ENCODE data around the gene WIF1. TPM values are rescaled to one million over a fixed set of nuclear protein-coding genes. Genes with fewer than 3 reads are reported as not detected.

WIF1 gene
- total and polyA plus RNA-seq, 10 of the 15 experiments (the other 5 are each of a cell fraction or from before 2014, with no cell fraction given) = 0.04 to 0.05 (median 0.05) TPM; not detected in 7

DNA sequence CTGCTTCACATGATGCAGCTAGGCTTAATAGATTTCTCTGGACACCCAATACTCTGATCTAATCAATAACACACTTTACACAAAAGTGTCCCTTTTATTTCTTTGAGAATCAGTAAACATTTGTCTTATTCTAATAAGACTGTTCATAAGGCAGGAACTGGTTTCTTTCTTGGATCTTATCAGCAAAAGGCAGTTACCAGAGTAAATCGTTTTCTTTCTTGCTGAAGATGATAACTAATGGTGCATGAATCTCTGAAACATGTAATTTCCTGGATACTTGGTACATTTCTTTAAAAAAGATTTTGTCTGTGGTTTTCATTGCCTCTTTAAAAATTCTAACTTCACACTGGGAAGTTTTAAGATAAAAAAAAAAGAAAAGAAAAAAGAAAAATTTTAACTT lies 39.6 kb downstream of the WIF1 start (continued):
- TF ChIP-seq CHD4 (IDR thresholded peaks at IDR 0.05) (no peak), MXI1 (IDR thresholded peaks at IDR 0.05; ENCODE audit: low read depth, low read length) (no peak), ETV6 (conservative IDR thresholded peaks at IDR 0.05 in 1 of 2, IDR thresholded peaks at IDR 0.05 in 1 of 2; ENCODE audit: borderline replicate concordance in 1 of 2, low read depth in 1 of 2) (no peak), PAX8 (IDR thresholded peaks at IDR 0.05) (no peak)

DNA sequence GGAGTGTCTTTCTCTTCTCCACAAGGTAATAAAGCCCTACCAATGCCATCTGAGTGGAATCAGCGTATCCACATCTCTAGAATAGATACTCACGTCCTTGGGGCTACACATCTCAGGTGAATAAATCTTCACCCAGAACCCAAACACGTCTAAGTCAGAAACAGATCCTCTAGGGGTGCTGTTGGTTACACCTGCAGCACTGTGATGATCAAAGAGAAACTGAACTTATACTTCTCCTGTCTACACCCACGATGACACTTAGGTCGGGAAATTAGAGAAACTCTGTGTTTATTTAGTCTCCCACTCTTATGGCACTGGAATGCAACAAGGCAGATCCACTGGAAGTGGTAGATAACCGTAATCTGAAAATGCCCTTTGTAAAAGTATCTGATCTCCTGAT lies 46.2 kb downstream of the WIF1 start:
- H2AFZ ChIP-seq (ENCODE audit: control insufficient read depth, low read depth, low read length) = no peak overlapping the region
- ChIA-PET CTCF (interaction anchor here (1.1 kb wide), 1 partner anchor 158 kb away, joined by 3 read pairs; no protein-coding TSS in a partner anchor), POLR2A (no interaction called here), RAD21 (ENCODE audit: unreplicated experiment) (no interaction called here), SMC1A (ENCODE audit: uncharacterized antibody, unreplicated experiment) (interaction anchor here (1.6 kb wide), 1 partner anchor 12 kb away, joined by 3 read pairs; no protein-coding TSS in a partner anchor)
- no peak overlapping the region for H3K4me3 ChIP-seq
- DNase-seq (ENCODE audit: low read depth, low spot score) = no peak
- intact Hi-C loops (cut with micrococcal nuclease; ENCODE audit: unreplicated experiment) (no loop called here), in situ Hi-C loops (cut with MboI) (no loop called here)
- no peaks in the 10 kb centered on the region for H3K4me1 ChIP-seq (ENCODE audit: control insufficient read depth, insufficient read depth, low read length)
- 0 out of 2 replicates have a peak, but pooled peaks have one; percentile 20 for TF ChIP-seq RAD21 (IDR thresholded peaks at IDR 0.05; ENCODE audit: insufficient read depth, low read depth, low read length)
- TF ChIP-seq, protein P1, sequence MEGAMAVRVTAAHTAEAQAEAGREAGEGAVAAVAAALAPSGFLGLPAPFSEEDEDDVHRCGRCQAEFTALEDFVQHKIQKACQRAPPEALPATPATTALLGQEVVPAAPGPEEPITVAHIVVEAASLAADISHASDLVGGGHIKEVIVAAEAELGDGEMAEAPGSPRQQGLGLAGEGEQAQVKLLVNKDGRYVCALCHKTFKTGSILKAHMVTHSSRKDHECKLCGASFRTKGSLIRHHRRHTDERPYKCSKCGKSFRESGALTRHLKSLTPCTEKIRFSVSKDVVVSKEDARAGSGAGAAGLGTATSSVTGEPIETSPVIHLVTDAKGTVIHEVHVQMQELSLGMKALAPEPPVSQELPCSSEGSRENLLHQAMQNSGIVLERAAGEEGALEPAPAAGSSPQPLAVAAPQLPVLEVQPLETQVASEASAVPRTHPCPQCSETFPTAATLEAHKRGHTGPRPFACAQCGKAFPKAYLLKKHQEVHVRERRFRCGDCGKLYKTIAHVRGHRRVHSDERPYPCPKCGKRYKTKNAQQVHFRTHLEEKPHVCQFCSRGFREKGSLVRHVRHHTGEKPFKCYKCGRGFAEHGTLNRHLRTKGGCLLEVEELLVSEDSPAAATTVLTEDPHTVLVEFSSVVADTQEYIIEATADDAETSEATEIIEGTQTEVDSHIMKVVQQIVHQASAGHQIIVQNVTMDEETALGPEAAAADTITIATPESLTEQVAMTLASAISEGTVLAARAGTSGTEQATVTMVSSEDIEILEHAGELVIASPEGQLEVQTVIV (IDR thresholded peaks at IDR 0.05; ENCODE audit: borderline replicate concordance, partially characterized antibody) = no peak
- TF ChIP-seq, protein P2, sequence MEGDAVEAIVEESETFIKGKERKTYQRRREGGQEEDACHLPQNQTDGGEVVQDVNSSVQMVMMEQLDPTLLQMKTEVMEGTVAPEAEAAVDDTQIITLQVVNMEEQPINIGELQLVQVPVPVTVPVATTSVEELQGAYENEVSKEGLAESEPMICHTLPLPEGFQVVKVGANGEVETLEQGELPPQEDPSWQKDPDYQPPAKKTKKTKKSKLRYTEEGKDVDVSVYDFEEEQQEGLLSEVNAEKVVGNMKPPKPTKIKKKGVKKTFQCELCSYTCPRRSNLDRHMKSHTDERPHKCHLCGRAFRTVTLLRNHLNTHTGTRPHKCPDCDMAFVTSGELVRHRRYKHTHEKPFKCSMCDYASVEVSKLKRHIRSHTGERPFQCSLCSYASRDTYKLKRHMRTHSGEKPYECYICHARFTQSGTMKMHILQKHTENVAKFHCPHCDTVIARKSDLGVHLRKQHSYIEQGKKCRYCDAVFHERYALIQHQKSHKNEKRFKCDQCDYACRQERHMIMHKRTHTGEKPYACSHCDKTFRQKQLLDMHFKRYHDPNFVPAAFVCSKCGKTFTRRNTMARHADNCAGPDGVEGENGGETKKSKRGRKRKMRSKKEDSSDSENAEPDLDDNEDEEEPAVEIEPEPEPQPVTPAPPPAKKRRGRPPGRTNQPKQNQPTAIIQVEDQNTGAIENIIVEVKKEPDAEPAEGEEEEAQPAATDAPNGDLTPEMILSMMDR (IDR thresholded peaks at IDR 0.05 in 2 of 3, conservative IDR thresholded peaks at IDR 0.05 in 1 of 3; ENCODE audit: control insufficient read depth in 2 of 3, extremely low read depth in 1 of 3, insufficient read depth in 1 of 3, low read depth in 3 of 3, low read length in 3 of 3) = peak; percentile 15 to 29 (median 22); a peak in 3 of 6 replicates
- H3K27ac ChIP-seq (ENCODE audit: control insufficient read depth, insufficient read depth) = no peak overlapping the region
- no peaks in the 10 kb centered on the region for H4K20me1 ChIP-seq (ENCODE audit: control insufficient read depth, insufficient read depth)
- no TSS peak for BruUV-seq (replicated peaks)
- no peaks in the 10 kb centered on the region for H3K79me2 ChIP-seq (ENCODE audit: control insufficient read depth, insufficient read depth, low read length)
- H3K27me3 ChIP-seq (replicated peaks in 1 of 2; ENCODE audit: control insufficient read depth in 2 of 2, insufficient read depth in 2 of 2, low read length in 1 of 2) = no peaks in the 10 kb centered on the region
- H3K4me2 ChIP-seq (ENCODE audit: control insufficient read depth, insufficient read depth) = no peak overlapping the region
- FAIRE-seq = no peak
- H3K9me3 ChIP-seq (replicated peaks; ENCODE audit: control insufficient read depth, insufficient read depth, low read length) = no peaks in the 10 kb centered on the region
- H3K9ac ChIP-seq (ENCODE audit: control insufficient read depth, insufficient read depth, low read length) = no peak overlapping the region
- 14% methylated on average over 6 of the region's 6 CpGs for WGBS (ENCODE audit: insufficient coverage, insufficient replicate concordance, low lambda C conversion rate, missing lambda C conversion rate)
- no peaks in the 10 kb centered on the region for H3K36me3 ChIP-seq (ENCODE audit: control insufficient read depth in 2 of 2, insufficient read depth in 2 of 2, low read length in 1 of 2)
- ATAC-seq = peak; percentile 90
